Gastroesophageal sphincter (tissue), 4 donors: Measurements from ENCODE around the gene RASSF7. TPM values are rescaled to one million over a fixed set of nuclear protein-coding genes. Genes with fewer than 3 reads are reported as not detected.

Experiments used
- ATAC-seq: fragments of 150-250 bp; one replicate; pipeline ENCODE4 v1.9.1; 2016; ENCODE audit warnings: mild to moderate bottlenecking, moderate library complexity
- H3K27ac ChIP-seq, 4 donors: fragments of 200-600 bp; sonication (generic) in 3 of 4; 1 replicate in 3 of 4; 2 replicates in 1 of 4; pipeline ENCODE4 v1.5.1; 2016 to 2019
- H3K27me3 ChIP-seq: fragments of 200-600 bp; sonication (generic); one replicate; pipeline ENCODE4 v1.5.1; 2019
- H3K36me3 ChIP-seq, 2 donors: fragments of 200-600 bp; sonication (generic); one replicate each; pipeline ENCODE4 v1.5.1; 2019; ENCODE audit warnings: control low read depth in 1 of 2
- H3K4me1 ChIP-seq, 3 donors: fragments of 200-600 bp; sonication (generic); 1 replicate in 2 of 3; 2 replicates in 1 of 3; pipeline ENCODE4 v1.5.1; 2016 to 2019; ENCODE audit warnings: control low read depth in 2 of 3
- H3K4me3 ChIP-seq, 2 donors: fragments of 200-600 bp; sonication (generic); one replicate each; pipeline ENCODE4 v1.5.1; 2019; ENCODE audit warnings: mild to moderate bottlenecking in 1 of 2, moderate library complexity in 1 of 2
- H3K9me3 ChIP-seq, 3 donors: fragments of 200-600 bp; sonication (generic); one replicate each; pipeline ENCODE4 v1.5.1; 2017 to 2019; ENCODE audit warnings: control low read depth in 2 of 3
- CTCF ChIP-seq, 4 experiments: fragments of 200-600 bp in 2 of 4; fragments of 450-650 bp in 2 of 4; sonication (generic) in 1 of 4; IDR thresholded peaks; one replicate each; pipeline ENCODE4 v1.5.1; 2017 to 2019; ENCODE audit warnings: antibody characterized with exemption in 4 of 4, mild to moderate bottlenecking in 2 of 4, moderate library complexity in 2 of 4
- EP300 ChIP-seq: sonication (generic); formaldehyde crosslinking; IDR thresholded peaks from one replicate; pipeline ENCODE4 v1.6.1; 2017; ENCODE audit warnings: antibody characterized with exemption, mild to moderate bottlenecking
- POLR2A ChIP-seq, 2 donors: fragments of 450-650 bp; IDR thresholded peaks; one replicate each; pipeline ENCODE4 v1.6.1; 2017; ENCODE audit warnings: antibody characterized with exemption in 2 of 2, mild to moderate bottlenecking in 2 of 2, moderate library complexity in 1 of 2
- POLR2AphosphoS5 ChIP-seq: sonication (generic); formaldehyde crosslinking; IDR thresholded peaks from one replicate; pipeline ENCODE4 v1.6.1; 2017; ENCODE audit warnings: antibody characterized with exemption
- WGBS, 2 donors: methylation state at CpG; one replicate each; pipeline ENCODE4 v1.1.5; 2018; ENCODE audit warnings: low coverage in 1 of 2; 5-methylcytosine and 5-hydroxymethylcytosine counted together
- total RNA-seq, 4 donors: library from RNA; depleted of rRNA; stranded (reverse); fragments of >200 nt; gene quantifications; one replicate each; pipeline ENCODE4 v1.1.0, GENCODE V29; 2016

Gene RASSF7
- total RNA-seq, 4 donors from 2014 or later = 3.4 to 12.5 (median 8.6) TPM

- no peak for ATAC-seq
- Histone ChIP-seq H3K27me3 (no peaks in the 10 kb centered on the region), H3K4me1 (peaks cover 0 to 14% (median 0%) of the 10 kb centered on the region in 3 donors), H3K4me3 (no peak overlapping the region), H3K36me3 (peaks cover 0 to 100% of the 10 kb centered on the region in 2 donors), H3K9me3 (no peaks in the 10 kb centered on the region), H3K27ac (no peak overlapping the region)
- TF ChIP-seq POLR2AphosphoS5 (no peak), POLR2A (IDR thresholded peaks at IDR 0.05) (no peak), EP300 (no peak), CTCF (IDR thresholded peaks at IDR 0.05) (no peak)
- WGBS, 2 donors = 84% methylated on average over 12 of the region's 13 CpGs; no CpG with 5 or more reads in 1 of the 2 donors
Observed at GRCh38 chr11:603154-603553, 42.4 kb downstream of the RASSF7 start.

GRCh38 chr11:605286-606129 lies 44.7 kb downstream of the RASSF7 start:
- 100% methylated on average over 1 of the region's 33 CpGs; no CpG with 5 or more reads in 1 of the 2 donors for WGBS, 2 donors
- H3K9me3 ChIP-seq = no peaks in the 10 kb centered on the region
- H3K27ac ChIP-seq = peak overlapping the region in 3 of 4 donors; percentile 64 to 80 (median 76)
- H3K4me1 ChIP-seq = peaks cover 0 to 14% (median 0%) of the 10 kb centered on the region in 3 donors
- H3K27me3 ChIP-seq = no peaks in the 10 kb centered on the region
- no peak for ATAC-seq
- H3K4me3 ChIP-seq = no peak overlapping the region
- TF ChIP-seq EP300 (no peak), POLR2AphosphoS5 (no peak), POLR2A (IDR thresholded peaks at IDR 0.05) (no peak), CTCF (IDR thresholded peaks at IDR 0.05) (no peak)
- H3K36me3 ChIP-seq = peaks cover 0 to 100% of the 10 kb centered on the region in 2 donors

GRCh38 chr11:606245-606644 lies 45.5 kb downstream of the RASSF7 start:
- H3K36me3 ChIP-seq = peaks cover 0 to 100% of the 10 kb centered on the region in 2 donors
- peak; percentile 90 for ATAC-seq
- H3K27ac ChIP-seq = peak overlapping the region in 3 of 4 donors; percentile 64 to 80 (median 76)
- no peak overlapping the region for H3K4me3 ChIP-seq
- H3K4me1 ChIP-seq = peaks cover 0 to 14% (median 0%) of the 10 kb centered on the region in 3 donors
- H3K27me3 ChIP-seq = no peaks in the 10 kb centered on the region
- H3K9me3 ChIP-seq = no peaks in the 10 kb centered on the region
- WGBS, 2 donors = 38% methylated on average over 5 of the region's 19 CpGs; no CpG with 5 or more reads in 1 of the 2 donors
- no peak for TF ChIP-seq CTCF (IDR thresholded peaks at IDR 0.05)
- TF ChIP-seq POLR2A (IDR thresholded peaks at IDR 0.05) = no peak
- no peak for TF ChIP-seq EP300
- peak; percentile 51 for TF ChIP-seq POLR2AphosphoS5

- peaks cover 0 to 100% of the 10 kb centered on the region in 2 donors for H3K36me3 ChIP-seq
- WGBS, 2 donors = 100% methylated on average over 2 of the region's 35 CpGs
- no peak for TF ChIP-seq POLR2AphosphoS5
- TF ChIP-seq CTCF (IDR thresholded peaks at IDR 0.05) = no peak
- H3K4me1 ChIP-seq = peaks cover 0 to 14% (median 0%) of the 10 kb centered on the region in 3 donors
- H3K27ac ChIP-seq = peak overlapping the region in 3 of 4 donors; percentile 64 to 80 (median 76)
- H3K4me3 ChIP-seq = no peak overlapping the region
- no peak for ATAC-seq
- H3K9me3 ChIP-seq = no peaks in the 10 kb centered on the region
- no peaks in the 10 kb centered on the region for H3K27me3 ChIP-seq
Observed at GRCh38 chr11:607020-607780, 46.4 kb downstream of the RASSF7 start.
